HEK293 (cell line): ENCODE measurements around the gene TTLL7.

Source experiments
- CTCF ChIA-PET: fragments of 350-600 bp; formaldehyde crosslinking; extraction: SDS; loops from one replicate; lab custom pipeline; 2021; ENCODE audit warnings: antibody characterized with exemption; lab: Yijun Ruan, JAX
- POLR2A ChIA-PET: fragments of 300-600 bp; formaldehyde crosslinking; extraction: SDS; loops from one replicate; lab custom pipeline; 2020; ENCODE audit warnings: antibody characterized with exemption, inconsistent platforms; lab: Yijun Ruan, JAX
- H3K27ac ChIP-seq: fragments of 200-500 bp; sonication (Bioruptor generic); 2 replicates; pipeline ENCODE4 v1.5.1; 2014; ENCODE audit warnings: low read depth, low read length, control low read depth, inconsistent platforms; ENCODE audit errors: extremely low read depth
- H3K36me3 ChIP-seq, 2 experiments: fragments of 200-500 bp in 1 of 2; sonication (Bioruptor generic) in 1 of 2; 1 replicate in 1 of 2; 2 replicates in 1 of 2; pipeline ENCODE4 v1.5.1; 2014 to 2017; ENCODE audit warnings: inconsistent platforms in 2 of 2, low read length in 2 of 2; ENCODE audit not compliant: control insufficient read depth in 2 of 2, insufficient read depth in 1 of 2
- H3K4me1 ChIP-seq: fragments of 200-500 bp; sonication (Bioruptor generic); 2 replicates; pipeline ENCODE4 v1.5.1; 2014; ENCODE audit warnings: mild to moderate bottlenecking, low read length, inconsistent platforms; ENCODE audit not compliant: control insufficient read depth, insufficient read depth
- H3K4me3 ChIP-seq: 2 replicates; pipeline ENCODE4 v1.5.1; 2011; ENCODE audit warnings: low read depth, mild to moderate bottlenecking, control low read depth, low read length, moderate library complexity
- H3K9me3 ChIP-seq: fragments of 200-500 bp; sonication (Bioruptor generic); 2 replicates; pipeline ENCODE4 v1.5.1; 2014; ENCODE audit warnings: low read depth, low read length, inconsistent platforms; ENCODE audit not compliant: control insufficient read depth, insufficient read depth
- AEBP2 ChIP-seq: fragments of 450-650 bp; formaldehyde crosslinking; IDR thresholded peaks from 2 replicates; pipeline ENCODE4 v1.5.1; 2016; ENCODE audit warnings: missing biosample characterization, missing genetic modification characterization, borderline replicate concordance
- HOXD13 ChIP-seq: sonication (generic); formaldehyde crosslinking; IDR thresholded peaks from 2 replicates; pipeline ENCODE4 v1.8.0; 2022; ENCODE audit warnings: missing genetic modification reagents, borderline replicate concordance
- INSM2 ChIP-seq: fragments of 450-650 bp; formaldehyde crosslinking; IDR thresholded peaks from 2 replicates; pipeline ENCODE4 v1.5.1; 2016; ENCODE audit warnings: missing biosample characterization, missing genetic modification characterization
- PRDM4 ChIP-seq: fragments of 450-650 bp; formaldehyde crosslinking; IDR thresholded peaks from 2 replicates; pipeline ENCODE4 v1.5.1; 2017; ENCODE audit warnings: missing biosample characterization, missing genetic modification characterization
- SCRT1 ChIP-seq: fragments of 450-650 bp; formaldehyde crosslinking; IDR thresholded peaks from 2 replicates; pipeline ENCODE4 v1.5.1; 2016; ENCODE audit warnings: missing biosample characterization, missing genetic modification characterization, borderline replicate concordance
- SP7 ChIP-seq: fragments of 450-650 bp; formaldehyde crosslinking; IDR thresholded peaks from 2 replicates; pipeline ENCODE4 v1.5.1; 2016; ENCODE audit warnings: missing biosample characterization, missing genetic modification characterization
- TSHZ1 ChIP-seq: fragments of 450-650 bp; formaldehyde crosslinking; IDR thresholded peaks from 2 replicates; pipeline ENCODE4 v1.5.1; 2016; ENCODE audit warnings: missing biosample characterization, missing genetic modification characterization, borderline replicate concordance
- ZBTB10 ChIP-seq: fragments of 450-650 bp; formaldehyde crosslinking; IDR thresholded peaks from 2 replicates; pipeline ENCODE4 v1.5.1; 2016; ENCODE audit warnings: missing biosample characterization, missing genetic modification characterization
- ZBTB7A ChIP-seq: fragments of 450-650 bp; formaldehyde crosslinking; IDR thresholded peaks from 2 replicates; pipeline ENCODE4 v1.5.1; 2016; ENCODE audit warnings: low read depth, missing biosample characterization, missing genetic modification characterization
- ZNF10 ChIP-seq: fragments of 450-650 bp; formaldehyde crosslinking; IDR thresholded peaks from 2 replicates; pipeline ENCODE4 v1.5.1; 2017; ENCODE audit warnings: missing biosample characterization, missing genetic modification characterization
- ZNF239 ChIP-seq: fragments of 450-650 bp; formaldehyde crosslinking; IDR thresholded peaks from 2 replicates; pipeline ENCODE4 v1.5.1; 2016; ENCODE audit warnings: missing biosample characterization, missing genetic modification characterization
- ZNF248 ChIP-seq: fragments of 450-650 bp; formaldehyde crosslinking; IDR thresholded peaks from 2 replicates; pipeline ENCODE4 v1.5.1; 2017; ENCODE audit warnings: missing biosample characterization, missing genetic modification characterization
- ZNF266 ChIP-seq: fragments of 450-650 bp; formaldehyde crosslinking; IDR thresholded peaks from 2 replicates; pipeline ENCODE4 v1.5.1; 2016; ENCODE audit warnings: missing biosample characterization, missing genetic modification characterization, low read depth
- ZNF311 ChIP-seq: fragments of 450-650 bp; formaldehyde crosslinking; IDR thresholded peaks from 2 replicates; pipeline ENCODE4 v1.5.1; 2017; ENCODE audit warnings: missing biosample characterization, missing genetic modification characterization, borderline replicate concordance
- ZNF324 ChIP-seq: fragments of 450-650 bp; formaldehyde crosslinking; IDR thresholded peaks from 2 replicates; pipeline ENCODE4 v1.5.1; 2016; ENCODE audit warnings: missing biosample characterization, missing genetic modification characterization
- ZNF426 ChIP-seq: fragments of 450-650 bp; formaldehyde crosslinking; IDR thresholded peaks from 2 replicates; pipeline ENCODE4 v1.5.1; 2017; ENCODE audit warnings: missing biosample characterization, missing genetic modification characterization, mild to moderate bottlenecking, inconsistent platforms, moderate library complexity
- ZNF768 ChIP-seq: fragments of 450-650 bp; formaldehyde crosslinking; IDR thresholded peaks from 2 replicates; pipeline ENCODE4 v1.5.1; 2018; ENCODE audit warnings: missing biosample characterization, mild to moderate bottlenecking, missing genetic modification characterization
- ZSCAN23 ChIP-seq: fragments of 450-650 bp; formaldehyde crosslinking; IDR thresholded peaks from 2 replicates; pipeline ENCODE4 v1.5.1; 2016; ENCODE audit warnings: missing biosample characterization, missing genetic modification characterization

The TTLL7 gene

GRCh38 chr1:83816836-83817235 lies 182.1 kb downstream of the TTLL7 start:
- H3K4me3 ChIP-seq = no peak overlapping the region
- POLR2A ChIA-PET = no interaction called here
- no peaks in the 10 kb centered on the region for H3K9me3 ChIP-seq
- no peak overlapping the region for H3K27ac ChIP-seq
- no peak for TF ChIP-seq ZNF239 (tag by site-specific recombination)
- no peak for TF ChIP-seq ZNF10 (tag by site-specific recombination)
- no peak for TF ChIP-seq ZNF266 (tag by site-specific recombination)
- TF ChIP-seq INSM2 (tag by site-specific recombination) = no peak
- TF ChIP-seq SP7 (tag by site-specific recombination) = no peak
- TF ChIP-seq HOXD13 (CRISPR knock-in tag) = no peak
- TF ChIP-seq ZNF248 = no peak
- no peak for TF ChIP-seq SCRT1 (tag by site-specific recombination)
- TF ChIP-seq ZBTB7A = no peak
- TF ChIP-seq ZSCAN23 = no peak
- TF ChIP-seq ZNF768 (tag by site-specific recombination) = no peak
- TF ChIP-seq ZNF324 (tag by site-specific recombination) = no peak
- TF ChIP-seq TSHZ1 (tag by site-specific recombination) = no peak
- no peak for TF ChIP-seq AEBP2 (tag by site-specific recombination)
- no peak for TF ChIP-seq ZBTB10
- no peak for TF ChIP-seq ZNF311 (tag by site-specific recombination)
- no peak for TF ChIP-seq ZNF426 (tag by site-specific recombination)
- no peak for TF ChIP-seq PRDM4 (tag by site-specific recombination)
- no peaks in the 10 kb centered on the region for H3K4me1 ChIP-seq
- H3K36me3 ChIP-seq = no peaks in the 10 kb centered on the region
- CTCF ChIA-PET = interaction anchor here (0.9 kb wide), 1 partner anchor 44 kb away, joined by 3 read pairs; no protein-coding TSS in a partner anchor
